ENCODE measurements around the gene SORCS2.

- TF ChIP-seq CBX5 (CRISPR knock-in tag; IDR thresholded peaks at IDR 0.05; ENCODE audit: borderline replicate concordance) (no peak), POGZ (CRISPR knock-in tag; IDR thresholded peaks at IDR 0.05) (no peak), NCOA2 (CRISPR knock-in tag; IDR thresholded peaks at IDR 0.05) (no peak), HDAC2 (CRISPR knock-in tag; IDR thresholded peaks at IDR 0.05) (no peak), USF2 (IDR thresholded peaks at IDR 0.05; ENCODE audit: low read depth, low read length) (no peak), USF2 (CRISPR knock-in tag; IDR thresholded peaks at IDR 0.05; ENCODE audit: borderline replicate concordance) (no peak), ZZZ3 (CRISPR knock-in tag; IDR thresholded peaks at IDR 0.05; ENCODE audit: borderline replicate concordance) (no peak), ZNF160 (CRISPR knock-in tag; IDR thresholded peaks at IDR 0.05) (no peak), TARDBP (CRISPR knock-in tag; IDR thresholded peaks at IDR 0.05) (no peak)
Measured at GRCh38 chr4:7524064-7524682, 331.8 kb downstream of the SORCS2 start.
